Central memory CD8-positive, alpha-beta T cell (primary cell): ENCODE results near the gene IDUA.

Source experiments
- ATAC-seq: fragments of 150-1000 bp; cut with Tn5 transposase; replicated peaks from 2 replicates; pipeline ENCODE4 v1.10.0; 2022; ENCODE audit warnings: mild to moderate bottlenecking, moderate FRiP score, moderate number of reproducible peaks; ENCODE audit not compliant: poor library complexity, severe bottlenecking; ENCODE audit errors: extremely low read depth
- DNase-seq, 2 donors: peaks; one replicate each; pipeline ENCODE4 v3.0.0; 2021; ENCODE audit warnings: low spot score in 2 of 2
- H3K27ac Mint-ChIP-seq: one replicate; pipeline ENCODE4 v1.8.0; 2022; ENCODE audit warnings: low read depth, mild to moderate bottlenecking, moderate library complexity, mixed read lengths
- H3K27me3 Mint-ChIP-seq: one replicate; pipeline ENCODE4 v1.8.0; 2022; ENCODE audit warnings: mixed read lengths
- H3K36me3 Mint-ChIP-seq: one replicate; pipeline ENCODE4 v1.8.0; 2022; ENCODE audit warnings: mild to moderate bottlenecking, moderate library complexity, mixed read lengths; ENCODE audit not compliant: insufficient read depth
- H3K4me1 Mint-ChIP-seq: one replicate; pipeline ENCODE4 v1.8.0; 2022; ENCODE audit warnings: mixed read lengths
- H3K4me3 Mint-ChIP-seq: one replicate; pipeline ENCODE4 v1.8.0; 2022; ENCODE audit warnings: mild to moderate bottlenecking, moderate library complexity, mixed read lengths
- H3K9me3 Mint-ChIP-seq: one replicate; pipeline ENCODE4 v1.8.0; 2022; ENCODE audit warnings: mixed read lengths

The IDUA gene

DNA sequence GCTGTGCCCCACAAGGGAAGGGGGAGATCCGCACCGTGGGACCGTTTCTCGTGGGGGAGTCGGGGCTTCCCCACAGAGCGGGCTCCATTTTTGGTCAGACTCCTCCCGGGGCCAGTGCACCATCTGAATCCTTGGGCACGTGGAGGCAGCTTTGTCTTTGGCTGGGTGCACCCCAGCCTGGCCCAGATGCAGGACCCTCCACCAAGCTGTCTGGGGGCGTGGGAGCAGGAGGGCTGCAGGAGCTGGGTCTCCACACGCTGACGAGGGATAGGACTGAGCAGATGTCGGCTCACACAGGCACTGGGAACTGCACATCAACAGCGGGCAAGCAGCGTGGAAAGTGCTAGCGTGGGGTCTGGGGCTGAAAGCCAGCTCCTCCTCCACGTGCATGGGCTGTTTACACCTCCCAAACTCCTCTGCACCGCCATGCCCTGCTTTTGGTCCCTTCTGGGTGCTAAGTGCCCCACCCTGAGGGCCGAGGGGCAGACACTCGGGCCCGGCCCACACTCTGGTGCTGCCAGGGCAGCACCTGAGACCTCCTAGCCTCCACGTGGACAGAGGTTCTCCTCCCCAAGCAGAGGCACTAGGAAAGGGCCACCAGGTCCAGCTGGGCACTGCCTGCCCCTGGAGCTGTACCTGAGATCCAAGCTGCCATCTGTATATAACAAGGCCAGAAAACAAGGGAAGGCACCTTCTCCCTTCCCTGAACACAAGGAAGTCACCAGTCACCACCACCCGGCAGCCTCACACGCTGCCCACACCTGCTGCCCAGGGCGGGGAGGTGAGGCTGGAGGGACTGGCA is 27.3 kb upstream of the IDUA start:
- ATAC-seq: no peak
- H3K4me3 Mint-ChIP-seq: no peak overlapping the region
- H3K4me1 Mint-ChIP-seq: no peaks in the 10 kb centered on the region
- DNase-seq: no peak
- H3K27ac Mint-ChIP-seq: peak overlapping the region; percentile 46
- H3K9me3 Mint-ChIP-seq: no peaks in the 10 kb centered on the region
- peaks cover 19% of the 10 kb centered on the region for H3K36me3 Mint-ChIP-seq
- no peaks in the 10 kb centered on the region for H3K27me3 Mint-ChIP-seq

GRCh38 chr4:960140-960635 is 26.7 kb upstream of the IDUA start:
- Mint-ChIP-seq H3K27ac (no peak overlapping the region), H3K4me3 (no peak overlapping the region), H3K4me1 (no peaks in the 10 kb centered on the region), H3K36me3 (peaks cover 20% of the 10 kb centered on the region), H3K27me3 (no peaks in the 10 kb centered on the region), H3K9me3 (no peaks in the 10 kb centered on the region)
- ATAC-seq (no peak), DNase-seq (no peak)

DNA sequence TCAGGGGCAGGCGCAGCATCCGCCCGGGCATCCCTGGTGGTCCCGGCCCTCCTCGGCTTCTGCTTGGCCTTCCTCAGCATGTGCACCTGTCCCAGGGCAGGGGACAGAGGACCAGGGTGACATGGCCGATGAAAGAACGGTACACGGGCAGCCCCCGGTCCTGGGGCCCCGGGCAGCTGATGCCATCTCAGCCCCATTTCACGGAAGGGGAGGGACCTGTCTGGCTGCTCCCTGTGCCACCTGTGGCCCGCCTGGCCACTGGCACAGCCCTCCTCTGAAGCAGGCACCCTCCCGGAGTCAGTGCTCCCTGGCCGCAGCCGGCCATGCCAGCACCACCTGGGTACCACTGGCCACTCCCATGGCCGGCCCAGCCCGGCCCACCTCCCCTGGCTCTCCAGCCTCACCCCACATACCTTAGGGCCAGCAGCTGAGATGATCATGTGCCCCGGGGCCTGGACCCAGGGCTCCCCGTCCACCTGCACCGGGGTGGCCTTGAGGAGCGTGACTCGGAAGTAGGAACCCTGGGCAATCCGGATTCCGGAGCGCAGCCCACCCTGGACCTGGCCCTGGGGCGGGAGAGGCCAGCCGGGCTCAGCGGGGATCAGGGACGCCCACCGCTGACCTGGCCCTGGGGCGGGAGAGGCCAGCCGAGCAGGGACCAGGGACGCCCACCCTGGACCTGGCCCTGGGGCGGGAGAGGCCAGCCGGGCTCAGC is 26.1 kb upstream of the IDUA start:
- no peaks in the 10 kb centered on the region for H3K9me3 Mint-ChIP-seq
- no peak overlapping the region for H3K27ac Mint-ChIP-seq
- H3K36me3 Mint-ChIP-seq: peaks cover 23% of the 10 kb centered on the region
- H3K4me3 Mint-ChIP-seq: no peak overlapping the region
- no peak for DNase-seq
- no peaks in the 10 kb centered on the region for H3K4me1 Mint-ChIP-seq
- no peaks in the 10 kb centered on the region for H3K27me3 Mint-ChIP-seq
- no peak for ATAC-seq

- ATAC-seq: no peak
These were observed 25.3 kb upstream of the IDUA start for GRCh38 chr4:961351-962230.

GRCh38 chr4:962231-963208 is 24.3 kb upstream of the IDUA start:
- Mint-ChIP-seq H3K9me3 (no peaks in the 10 kb centered on the region), H3K4me1 (no peaks in the 10 kb centered on the region), H3K27me3 (no peaks in the 10 kb centered on the region), H3K27ac (no peak overlapping the region), H3K4me3 (no peak overlapping the region), H3K36me3 (peaks cover 26% of the 10 kb centered on the region)
- ATAC-seq (no peak), DNase-seq (no peak)

More at GRCh38 chr4:961351-962230, 25.3 kb upstream of the IDUA start:
- H3K9me3 Mint-ChIP-seq: no peaks in the 10 kb centered on the region
- DNase-seq: no peak
- H3K27ac Mint-ChIP-seq: no peak overlapping the region
- no peaks in the 10 kb centered on the region for H3K27me3 Mint-ChIP-seq
- no peaks in the 10 kb centered on the region for H3K4me1 Mint-ChIP-seq
- no peak overlapping the region for H3K4me3 Mint-ChIP-seq
- H3K36me3 Mint-ChIP-seq: peaks cover 24% of the 10 kb centered on the region

DNA sequence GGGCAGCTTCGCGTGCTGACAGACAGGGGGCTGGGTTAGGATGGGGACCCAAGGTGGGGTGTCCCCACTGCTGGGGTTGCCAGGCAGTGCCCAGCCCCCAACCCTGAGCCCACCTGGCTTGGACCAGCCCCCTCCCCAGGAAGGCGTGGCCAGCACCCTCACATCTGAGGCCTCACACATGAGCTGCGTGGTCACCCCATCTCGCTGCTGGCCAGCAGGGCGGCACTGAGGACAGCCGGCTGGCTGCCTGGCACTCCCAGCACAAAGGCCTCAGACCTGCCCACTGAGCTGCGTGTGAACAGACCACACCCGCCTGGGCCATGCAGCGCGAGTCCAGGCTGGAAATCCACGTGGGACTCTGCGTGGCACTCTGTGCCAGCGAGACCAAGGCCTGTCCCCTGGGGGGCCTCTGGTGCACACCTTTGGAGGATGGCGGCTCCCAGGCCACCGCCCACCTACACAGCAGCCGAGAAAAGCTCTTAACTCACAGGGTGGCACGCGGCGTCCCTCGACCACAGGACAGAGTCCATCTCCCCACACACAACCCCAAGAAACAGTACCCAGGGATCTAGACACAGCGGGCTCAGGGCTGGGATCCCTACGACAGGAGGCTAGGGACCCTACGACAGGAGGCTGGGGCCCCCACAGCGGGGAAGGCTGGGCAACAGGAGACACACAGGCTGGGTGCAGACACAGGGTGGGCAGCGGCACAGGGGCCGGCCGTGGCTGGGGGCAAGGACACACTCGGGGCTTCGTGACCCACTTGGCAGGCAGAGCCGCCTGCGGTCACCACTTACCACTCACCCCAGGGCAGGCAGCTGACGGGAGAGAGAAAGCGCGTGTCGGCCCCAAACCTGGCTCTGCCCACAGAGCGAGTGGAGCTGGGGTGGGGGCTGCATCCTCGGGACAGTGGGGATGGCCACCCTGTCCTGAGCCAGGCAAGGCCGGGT is 23.3 kb upstream of the IDUA start:
- H3K36me3 Mint-ChIP-seq: peaks cover 26% of the 10 kb centered on the region
- DNase-seq: no peak
- no peak overlapping the region for H3K4me3 Mint-ChIP-seq
- no peaks in the 10 kb centered on the region for H3K9me3 Mint-ChIP-seq
- no peaks in the 10 kb centered on the region for H3K27me3 Mint-ChIP-seq
- H3K4me1 Mint-ChIP-seq: no peaks in the 10 kb centered on the region
- ATAC-seq: no peak
- H3K27ac Mint-ChIP-seq: peak overlapping the region; percentile 75

GRCh38 chr4:964346-965025 is 22.4 kb upstream of the IDUA start:
- no peaks in the 10 kb centered on the region for H3K27me3 Mint-ChIP-seq

DNA sequence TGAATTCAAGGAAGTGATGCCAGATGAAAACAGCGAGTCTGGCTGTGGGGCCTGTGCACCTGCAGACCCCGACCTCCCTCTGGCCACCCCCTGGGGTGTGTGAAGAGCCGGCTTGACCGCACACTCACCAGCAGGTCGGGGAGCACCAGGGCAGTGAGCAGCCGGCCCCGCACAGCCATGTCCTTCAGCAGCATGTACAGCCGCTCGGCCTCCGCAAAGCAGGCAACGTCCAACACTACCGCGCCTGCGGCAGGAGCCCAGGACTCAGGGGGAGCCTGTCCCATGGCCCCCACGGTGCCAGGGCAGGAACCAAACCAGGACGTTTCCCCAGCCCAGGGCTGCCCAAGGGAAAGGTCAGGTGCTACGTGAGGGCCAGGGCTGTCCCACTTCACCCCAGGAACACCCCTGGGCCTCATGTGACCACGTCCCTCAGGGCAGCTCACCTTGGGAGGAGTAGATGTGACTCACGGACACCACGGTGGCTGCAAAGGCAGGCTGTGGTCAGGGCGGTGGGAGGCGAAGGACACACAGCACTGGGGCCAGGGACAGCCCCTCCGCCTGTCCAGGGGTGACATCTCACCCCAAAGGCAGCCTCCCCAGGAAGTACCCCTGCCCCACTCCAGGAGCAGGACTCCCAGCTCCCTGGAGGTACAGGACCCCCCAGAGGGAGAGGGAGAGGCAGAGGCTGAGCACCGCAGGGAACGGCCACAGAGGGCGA is 21.6 kb upstream of the IDUA start:
- ATAC-seq (no peak), DNase-seq (no peak)
- peaks cover 6% of the 10 kb centered on the region for H3K4me1 Mint-ChIP-seq
- no peak overlapping the region for H3K4me3 Mint-ChIP-seq
- no peaks in the 10 kb centered on the region for H3K27me3 Mint-ChIP-seq
- H3K36me3 Mint-ChIP-seq: peaks cover 23% of the 10 kb centered on the region
- no peaks in the 10 kb centered on the region for H3K9me3 Mint-ChIP-seq
- H3K27ac Mint-ChIP-seq: no peak overlapping the region

More at GRCh38 chr4:964346-965025, 22.4 kb upstream of the IDUA start:
- H3K4me1 Mint-ChIP-seq: no peaks in the 10 kb centered on the region
- no peaks in the 10 kb centered on the region for H3K9me3 Mint-ChIP-seq
- no peak overlapping the region for H3K27ac Mint-ChIP-seq
- DNase-seq: no peak
- no peak for ATAC-seq
- no peak overlapping the region for H3K4me3 Mint-ChIP-seq
- peaks cover 24% of the 10 kb centered on the region for H3K36me3 Mint-ChIP-seq

GRCh38 chr4:965766-966134 is 21.1 kb upstream of the IDUA start:
- H3K4me3 Mint-ChIP-seq: no peak overlapping the region
- H3K4me1 Mint-ChIP-seq: peaks cover 11% of the 10 kb centered on the region
- ATAC-seq (no peak), DNase-seq (no peak)
- no peaks in the 10 kb centered on the region for H3K27me3 Mint-ChIP-seq
- H3K9me3 Mint-ChIP-seq: no peaks in the 10 kb centered on the region
- H3K27ac Mint-ChIP-seq: no peak overlapping the region
- peaks cover 26% of the 10 kb centered on the region for H3K36me3 Mint-ChIP-seq
